ENCODE measurements around the gene TRAF1. TPM values are rescaled to one million over a fixed set of nuclear protein-coding genes. Genes with fewer than 3 reads are reported as not detected.

The TRAF1 gene
- total RNA-seq, 1 experiment from 2014 or later, result 1.7 TPM

- ChIA-PET RAD21 (ENCODE audit: low non-redundant PET in 1 of 2, low total read pairs in 2 of 2, uncharacterized antibody in 2 of 2, unreplicated experiment in 2 of 2) (interaction anchor here in 1 of 2 experiments (1.1 kb wide), 1 partner anchor 181 kb away, joined by 3 read pairs; no protein-coding TSS in a partner anchor), CTCF (interaction anchor here (0.6 to 3.9 kb wide), 6 partner anchors 11 to 184 kb away, joined by 3 to 29 read pairs (median 3); no protein-coding TSS in a partner anchor), POLR2A (no interaction called here)
- Histone ChIP-seq H3K27ac (ENCODE audit: low read depth, low read length) (no peak overlapping the region), H3K79me2 (ENCODE audit: insufficient read depth, low read length) (no peaks in the 10 kb centered on the region), H3K9ac (ENCODE audit: low read length) (no peak overlapping the region), H3K27me3 (ENCODE audit: insufficient read depth, low read length) (no peaks in the 10 kb centered on the region), H3K9me2 (ENCODE audit: insufficient read depth) (no peaks in the 10 kb centered on the region), H3K4me2 (ENCODE audit: low read length) (no peak overlapping the region), H3K36me3 (ENCODE audit: control insufficient read depth in 1 of 2, insufficient read depth in 2 of 2, low read length in 2 of 2) (no peaks in the 10 kb centered on the region), H3K9me3 (ENCODE audit: control insufficient read depth in 1 of 2, insufficient read depth in 1 of 2, low read depth in 1 of 2, low read length in 2 of 2) (no peaks in the 10 kb centered on the region), H4K20me1 (ENCODE audit: insufficient read depth) (no peaks in the 10 kb centered on the region), H2AFZ (ENCODE audit: low read depth, low read length, poor library complexity, severe bottlenecking) (no peak overlapping the region), H3K4me3 (replicated peaks in 1 of 2; ENCODE audit: low read depth in 1 of 2, low read length in 2 of 2) (no peak overlapping the region), H3K4me1 (ENCODE audit: control insufficient read depth in 1 of 2, insufficient read depth in 2 of 2, low read length in 2 of 2) (peaks cover 14 to 18% of the 10 kb centered on the region in 2 experiments)
- DNase-seq (ENCODE audit: low read depth, low spot score) (no peak), ATAC-seq (no peak)
- no TSS peak for BruUV-seq (replicated peaks)
- intact Hi-C loops (cut with micrococcal nuclease), result loop anchor here (2.0 to 5.0 kb wide), 2 partner anchors 60 to 318 kb away; partner anchors contain the start of gene PHF19
- TF ChIP-seq ELF1 (IDR thresholded peaks at IDR 0.05; ENCODE audit: borderline replicate concordance, low read depth) (no peak), RAD21 (IDR thresholded peaks at IDR 0.05; ENCODE audit: low read depth) (no peak), CBX3 (IDR thresholded peaks at IDR 0.05; ENCODE audit: low read depth) (no peak), TCF7L2 (IDR thresholded peaks at IDR 0.05; ENCODE audit: borderline replicate concordance, extremely low read depth, insufficient read depth, insufficient read length) (no peak), FOSL1 (IDR thresholded peaks at IDR 0.05; ENCODE audit: low read depth) (no peak), EGR1 (IDR thresholded peaks at IDR 0.05; ENCODE audit: low read depth) (no peak), YY1 (IDR thresholded peaks at IDR 0.05; ENCODE audit: extremely low read depth, insufficient replicate concordance, low read depth, low read length) (no peak), POLR2AphosphoS5 (IDR thresholded peaks at IDR 0.05; ENCODE audit: low read depth, low read length) (no peak), ZFX (IDR thresholded peaks at IDR 0.05) (no peak), EZH2 (IDR thresholded peaks at IDR 0.05) (no peak), SP1 (IDR thresholded peaks at IDR 0.05; ENCODE audit: low read depth) (no peak), POLR2A (IDR thresholded peaks at IDR 0.05; ENCODE audit: borderline replicate concordance, extremely low read depth, insufficient read depth, insufficient read length) (no peak), JUND (IDR thresholded peaks at IDR 0.05) (no peak), SIN3A (IDR thresholded peaks at IDR 0.05; ENCODE audit: low read depth) (no peak), SRF (IDR thresholded peaks at IDR 0.05; ENCODE audit: low read depth) (no peak), ATF3 (IDR thresholded peaks at IDR 0.05) (no peak)
- TF ChIP-seq, protein P1, sequence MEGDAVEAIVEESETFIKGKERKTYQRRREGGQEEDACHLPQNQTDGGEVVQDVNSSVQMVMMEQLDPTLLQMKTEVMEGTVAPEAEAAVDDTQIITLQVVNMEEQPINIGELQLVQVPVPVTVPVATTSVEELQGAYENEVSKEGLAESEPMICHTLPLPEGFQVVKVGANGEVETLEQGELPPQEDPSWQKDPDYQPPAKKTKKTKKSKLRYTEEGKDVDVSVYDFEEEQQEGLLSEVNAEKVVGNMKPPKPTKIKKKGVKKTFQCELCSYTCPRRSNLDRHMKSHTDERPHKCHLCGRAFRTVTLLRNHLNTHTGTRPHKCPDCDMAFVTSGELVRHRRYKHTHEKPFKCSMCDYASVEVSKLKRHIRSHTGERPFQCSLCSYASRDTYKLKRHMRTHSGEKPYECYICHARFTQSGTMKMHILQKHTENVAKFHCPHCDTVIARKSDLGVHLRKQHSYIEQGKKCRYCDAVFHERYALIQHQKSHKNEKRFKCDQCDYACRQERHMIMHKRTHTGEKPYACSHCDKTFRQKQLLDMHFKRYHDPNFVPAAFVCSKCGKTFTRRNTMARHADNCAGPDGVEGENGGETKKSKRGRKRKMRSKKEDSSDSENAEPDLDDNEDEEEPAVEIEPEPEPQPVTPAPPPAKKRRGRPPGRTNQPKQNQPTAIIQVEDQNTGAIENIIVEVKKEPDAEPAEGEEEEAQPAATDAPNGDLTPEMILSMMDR (IDR thresholded peaks at IDR 0.05 in 2 of 3, conservative IDR thresholded peaks at IDR 0.05 in 1 of 3; ENCODE audit: borderline replicate concordance in 1 of 3, insufficient read depth in 1 of 3, low read depth in 2 of 3, low read length in 2 of 3), result no peak
- TF ChIP-seq, protein P2, sequence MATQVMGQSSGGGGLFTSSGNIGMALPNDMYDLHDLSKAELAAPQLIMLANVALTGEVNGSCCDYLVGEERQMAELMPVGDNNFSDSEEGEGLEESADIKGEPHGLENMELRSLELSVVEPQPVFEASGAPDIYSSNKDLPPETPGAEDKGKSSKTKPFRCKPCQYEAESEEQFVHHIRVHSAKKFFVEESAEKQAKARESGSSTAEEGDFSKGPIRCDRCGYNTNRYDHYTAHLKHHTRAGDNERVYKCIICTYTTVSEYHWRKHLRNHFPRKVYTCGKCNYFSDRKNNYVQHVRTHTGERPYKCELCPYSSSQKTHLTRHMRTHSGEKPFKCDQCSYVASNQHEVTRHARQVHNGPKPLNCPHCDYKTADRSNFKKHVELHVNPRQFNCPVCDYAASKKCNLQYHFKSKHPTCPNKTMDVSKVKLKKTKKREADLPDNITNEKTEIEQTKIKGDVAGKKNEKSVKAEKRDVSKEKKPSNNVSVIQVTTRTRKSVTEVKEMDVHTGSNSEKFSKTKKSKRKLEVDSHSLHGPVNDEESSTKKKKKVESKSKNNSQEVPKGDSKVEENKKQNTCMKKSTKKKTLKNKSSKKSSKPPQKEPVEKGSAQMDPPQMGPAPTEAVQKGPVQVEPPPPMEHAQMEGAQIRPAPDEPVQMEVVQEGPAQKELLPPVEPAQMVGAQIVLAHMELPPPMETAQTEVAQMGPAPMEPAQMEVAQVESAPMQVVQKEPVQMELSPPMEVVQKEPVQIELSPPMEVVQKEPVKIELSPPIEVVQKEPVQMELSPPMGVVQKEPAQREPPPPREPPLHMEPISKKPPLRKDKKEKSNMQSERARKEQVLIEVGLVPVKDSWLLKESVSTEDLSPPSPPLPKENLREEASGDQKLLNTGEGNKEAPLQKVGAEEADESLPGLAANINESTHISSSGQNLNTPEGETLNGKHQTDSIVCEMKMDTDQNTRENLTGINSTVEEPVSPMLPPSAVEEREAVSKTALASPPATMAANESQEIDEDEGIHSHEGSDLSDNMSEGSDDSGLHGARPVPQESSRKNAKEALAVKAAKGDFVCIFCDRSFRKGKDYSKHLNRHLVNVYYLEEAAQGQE (IDR thresholded peaks at IDR 0.05; ENCODE audit: low read depth), result no peak
- TF ChIP-seq, protein P3, sequence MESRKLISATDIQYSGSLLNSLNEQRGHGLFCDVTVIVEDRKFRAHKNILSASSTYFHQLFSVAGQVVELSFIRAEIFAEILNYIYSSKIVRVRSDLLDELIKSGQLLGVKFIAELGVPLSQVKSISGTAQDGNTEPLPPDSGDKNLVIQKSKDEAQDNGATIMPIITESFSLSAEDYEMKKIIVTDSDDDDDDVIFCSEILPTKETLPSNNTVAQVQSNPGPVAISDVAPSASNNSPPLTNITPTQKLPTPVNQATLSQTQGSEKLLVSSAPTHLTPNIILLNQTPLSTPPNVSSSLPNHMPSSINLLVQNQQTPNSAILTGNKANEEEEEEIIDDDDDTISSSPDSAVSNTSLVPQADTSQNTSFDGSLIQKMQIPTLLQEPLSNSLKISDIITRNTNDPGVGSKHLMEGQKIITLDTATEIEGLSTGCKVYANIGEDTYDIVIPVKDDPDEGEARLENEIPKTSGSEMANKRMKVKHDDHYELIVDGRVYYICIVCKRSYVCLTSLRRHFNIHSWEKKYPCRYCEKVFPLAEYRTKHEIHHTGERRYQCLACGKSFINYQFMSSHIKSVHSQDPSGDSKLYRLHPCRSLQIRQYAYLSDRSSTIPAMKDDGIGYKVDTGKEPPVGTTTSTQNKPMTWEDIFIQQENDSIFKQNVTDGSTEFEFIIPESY (IDR thresholded peaks at IDR 0.05; ENCODE audit: extremely low read depth, insufficient replicate concordance, low read length), result no peak
Measured at GRCh38 chr9:120937127-120937526, 10.5 kb upstream of the TRAF1 start.
